Mononuclear cell (primary cell): ENCODE results near the gene NFYB. TPM values are rescaled to one million over a fixed set of nuclear protein-coding genes. Genes with fewer than 3 reads are reported as not detected.
"Not testable (repeated sequence)": the region's sequence is repeated elsewhere in the genome, so short reads cannot be mapped to it uniquely, and the experiment has no call there.

ENCODE experiments used
- H3K27me3 ChIP-seq: 2 replicates; pipeline ENCODE4 v1.6.0; 2011; ENCODE audit warnings: low read length, control low read depth; ENCODE audit not compliant: insufficient read depth
- H3K4me1 ChIP-seq: 2 replicates; pipeline ENCODE4 v1.5.1; 2011; ENCODE audit warnings: mild to moderate bottlenecking, low read length, control low read depth; ENCODE audit not compliant: insufficient read depth
- H3K4me3 ChIP-seq: 2 replicates; pipeline ENCODE4 v1.5.1; 2011; ENCODE audit warnings: mild to moderate bottlenecking, low read length, moderate library complexity
- H3K9me3 ChIP-seq: 2 replicates; pipeline ENCODE4 v1.5.1; 2011; ENCODE audit warnings: low read depth, mild to moderate bottlenecking, control low read depth, low read length
- total RNA-seq: library from RNA; depleted of rRNA; stranded (reverse); fragments of >200 nt; gene quantifications from one replicate; pipeline ENCODE4 v1.2.3, GENCODE V29; 2012

NFYB gene
- total RNA-seq, 1 donor = 14.1 TPM

GRCh38 chr12:104167519-104168458 is 29.8 kb upstream of the NFYB start:
- Histone ChIP-seq H3K9me3 (no peaks in the 10 kb centered on the region), H3K4me3 (no peak overlapping the region), H3K4me1 (no peaks in the 10 kb centered on the region)

DNA sequence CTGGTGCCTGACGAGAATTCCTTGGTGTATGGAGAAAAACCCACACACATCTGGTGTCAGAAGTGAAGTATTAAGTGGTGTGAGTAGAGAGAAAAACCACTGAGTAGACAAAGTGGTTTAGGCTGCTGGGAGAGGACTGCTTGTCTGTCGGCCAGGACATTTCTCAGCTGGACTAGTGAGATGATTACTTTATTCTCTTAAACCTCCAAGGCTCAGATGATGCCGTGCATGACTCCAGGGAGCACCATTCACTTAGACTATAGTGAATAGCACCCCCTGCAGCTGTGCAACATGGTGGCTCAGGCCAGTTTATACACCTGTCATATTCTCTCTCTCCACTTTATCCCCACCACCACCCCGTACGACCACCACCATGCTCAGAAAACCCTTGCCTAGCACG is 28.5 kb upstream of the NFYB start:
- H3K27me3 ChIP-seq = no peaks in the 10 kb centered on the region
- no peak overlapping the region for H3K4me3 ChIP-seq
- H3K9me3 ChIP-seq = no peaks in the 10 kb centered on the region
- no peaks in the 10 kb centered on the region for H3K4me1 ChIP-seq

More at GRCh38 chr12:104167519-104168458, 29.8 kb upstream of the NFYB start:
- H3K27me3 ChIP-seq = no peaks in the 10 kb centered on the region

- Histone ChIP-seq H3K27me3 (no peaks in the 10 kb centered on the region), H3K4me1 (no peaks in the 10 kb centered on the region), H3K4me3 (no peak overlapping the region), H3K9me3 (no peaks in the 10 kb centered on the region)
Measured at GRCh38 chr12:104165801-104166200, 27.8 kb upstream of the NFYB start.

- Histone ChIP-seq H3K27me3 (no peaks in the 10 kb centered on the region), H3K4me1 (no peaks in the 10 kb centered on the region), H3K4me3 (no peak overlapping the region), H3K9me3 (no peaks in the 10 kb centered on the region)
Measured at GRCh38 chr12:104164634-104165033, 26.6 kb upstream of the NFYB start.

DNA sequence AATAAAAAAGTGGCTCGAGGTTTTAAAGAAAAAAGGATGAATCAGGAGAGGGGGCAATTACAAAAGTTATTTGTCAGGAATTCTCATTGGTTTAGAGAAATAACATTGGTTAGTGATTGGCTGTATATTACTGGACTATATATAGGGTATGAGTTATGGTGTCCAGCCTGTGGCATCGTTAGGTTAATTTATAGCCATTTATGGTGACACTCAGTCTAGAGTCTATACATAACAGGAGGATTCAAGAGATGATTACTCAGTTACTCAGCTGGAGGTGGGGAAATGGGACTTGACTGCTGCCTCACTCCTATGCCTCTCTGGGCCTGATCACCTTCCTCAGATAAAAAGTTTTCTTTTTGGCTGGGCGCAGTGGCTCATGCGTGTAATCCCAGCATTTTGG is 25.6 kb upstream of the NFYB start:
- Histone ChIP-seq H3K4me3 (no peak overlapping the region), H3K27me3 (no peaks in the 10 kb centered on the region), H3K9me3 (no peaks in the 10 kb centered on the region), H3K4me1 (no peaks in the 10 kb centered on the region)

- not testable (repeated sequence) for H3K9me3 ChIP-seq, H3K4me1 ChIP-seq, H3K4me3 ChIP-seq, H3K27me3 ChIP-seq
Measured at GRCh38 chr12:104163028-104163427, 25.0 kb upstream of the NFYB start.

DNA sequence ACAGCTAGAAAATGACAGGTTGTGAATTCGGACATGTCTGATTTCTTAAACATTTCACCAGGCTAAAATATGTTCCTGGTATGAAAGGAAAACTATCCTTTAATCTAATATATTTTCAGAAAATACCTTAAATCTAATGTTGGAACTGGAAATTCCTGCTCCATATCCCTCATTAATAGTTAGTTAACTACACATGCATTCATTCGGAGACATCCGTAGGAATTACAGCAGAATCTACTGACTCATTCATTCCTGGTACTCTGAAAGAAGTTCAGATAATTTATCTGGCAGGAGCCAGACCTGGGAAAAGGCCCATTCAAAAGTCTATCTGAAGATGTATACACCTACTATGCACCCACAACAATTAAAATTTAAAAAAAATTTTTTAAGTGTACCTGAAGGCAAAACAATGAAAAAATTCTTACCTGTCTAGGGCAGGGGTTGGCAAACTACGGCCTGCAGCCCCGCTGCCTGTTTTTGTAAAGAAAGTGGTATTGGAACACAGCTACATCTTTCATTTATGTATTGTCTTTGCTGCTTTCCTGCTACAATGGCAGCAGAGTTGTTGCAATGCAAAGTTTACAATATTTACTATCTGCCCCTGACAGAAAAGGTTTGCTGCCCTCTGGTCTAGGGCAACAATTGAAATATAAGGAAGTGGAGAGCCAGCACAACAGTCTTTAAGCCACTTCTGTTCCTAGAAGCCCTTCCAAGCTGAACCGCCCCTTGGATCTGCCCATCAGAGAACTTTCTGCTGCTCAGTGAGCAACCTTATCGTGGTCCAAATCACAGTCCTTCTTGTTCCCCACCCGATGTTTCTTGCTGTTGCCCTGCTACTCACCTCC is 17.9 kb upstream of the NFYB start:
- Histone ChIP-seq H3K4me3 (no peak overlapping the region), H3K27me3 (no peaks in the 10 kb centered on the region)

GRCh38 chr12:104154806-104155205 is 16.8 kb upstream of the NFYB start:
- Histone ChIP-seq H3K4me3 (no peak overlapping the region), H3K27me3 (no peaks in the 10 kb centered on the region), H3K9me3 (no peaks in the 10 kb centered on the region), H3K4me1 (peaks cover 11% of the 10 kb centered on the region)

More for the DNA sequence above, 17.9 kb upstream of the NFYB start:
- H3K4me1 ChIP-seq = peaks cover 11% of the 10 kb centered on the region
- no peaks in the 10 kb centered on the region for H3K9me3 ChIP-seq

- H3K4me1 ChIP-seq = peaks cover 11% of the 10 kb centered on the region
- no peak overlapping the region for H3K4me3 ChIP-seq
- no peaks in the 10 kb centered on the region for H3K27me3 ChIP-seq
- no peaks in the 10 kb centered on the region for H3K9me3 ChIP-seq
Measured at GRCh38 chr12:104154286-104154685, 16.3 kb upstream of the NFYB start.

DNA sequence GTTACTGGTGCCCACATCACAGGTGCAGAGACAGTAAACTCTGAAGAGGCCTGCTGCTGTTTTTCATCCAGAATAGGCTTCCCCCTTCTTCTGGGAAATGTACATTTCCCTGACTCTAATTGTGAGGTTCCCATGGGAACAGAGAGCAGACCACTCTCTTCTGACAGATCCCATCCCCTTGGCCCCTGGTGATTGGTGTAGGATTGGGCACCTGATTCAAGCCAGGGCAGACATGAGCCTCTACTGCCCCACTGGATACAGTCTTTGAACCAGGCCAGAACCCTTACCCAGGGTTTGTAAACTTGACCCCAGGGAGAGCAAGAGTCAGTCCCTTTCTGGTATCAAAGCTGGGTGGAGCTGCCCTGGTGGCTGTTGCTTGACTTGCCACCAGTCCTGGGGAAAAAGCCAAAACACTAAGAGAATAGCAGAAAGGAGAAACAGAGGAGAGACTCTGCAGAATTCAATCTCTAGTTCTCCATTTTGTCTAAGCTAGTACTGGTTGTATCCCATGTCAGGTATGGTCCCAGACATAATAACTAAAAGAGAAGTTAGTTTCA is 14.8 kb upstream of the NFYB start:
- no peaks in the 10 kb centered on the region for H3K9me3 ChIP-seq
- H3K4me3 ChIP-seq = no peak overlapping the region
- H3K27me3 ChIP-seq = no peaks in the 10 kb centered on the region
- H3K4me1 ChIP-seq = peaks cover 11% of the 10 kb centered on the region

- Histone ChIP-seq H3K9me3 (no peaks in the 10 kb centered on the region), H3K27me3 (no peaks in the 10 kb centered on the region), H3K4me1 (peaks cover 11% of the 10 kb centered on the region), H3K4me3 (no peak overlapping the region)
Measured at GRCh38 chr12:104150416-104150815, 12.4 kb upstream of the NFYB start.

- no peaks in the 10 kb centered on the region for H3K9me3 ChIP-seq
- no peaks in the 10 kb centered on the region for H3K4me1 ChIP-seq
- H3K4me3 ChIP-seq = no peak overlapping the region
- peaks cover 2% of the 10 kb centered on the region for H3K27me3 ChIP-seq
Measured at GRCh38 chr12:104147346-104147745, 9.3 kb upstream of the NFYB start.

DNA sequence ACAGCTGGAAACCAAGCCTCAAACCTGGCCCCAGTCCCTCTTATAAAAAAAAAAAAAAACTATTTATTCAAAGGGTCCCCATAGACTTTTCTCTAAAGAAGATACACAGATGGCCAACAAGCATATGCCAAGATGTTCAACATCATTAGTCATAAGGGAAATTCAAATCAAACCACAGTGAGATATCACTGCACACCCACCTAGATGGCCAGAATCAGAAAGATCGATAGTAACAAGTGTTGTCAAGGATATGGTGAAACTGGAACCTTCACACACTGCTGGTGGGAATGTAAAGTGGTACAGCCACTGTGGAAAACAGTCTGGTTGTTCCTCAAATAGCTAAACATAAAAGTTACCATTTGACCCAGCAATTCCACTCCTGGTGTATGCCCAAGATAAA is 5.9 kb upstream of the NFYB start:
- H3K27me3 ChIP-seq = peaks cover 2% of the 10 kb centered on the region
- H3K4me1 ChIP-seq = peaks cover under 1% of the 10 kb centered on the region
- H3K4me3 ChIP-seq = no peak overlapping the region
- no peaks in the 10 kb centered on the region for H3K9me3 ChIP-seq

DNA sequence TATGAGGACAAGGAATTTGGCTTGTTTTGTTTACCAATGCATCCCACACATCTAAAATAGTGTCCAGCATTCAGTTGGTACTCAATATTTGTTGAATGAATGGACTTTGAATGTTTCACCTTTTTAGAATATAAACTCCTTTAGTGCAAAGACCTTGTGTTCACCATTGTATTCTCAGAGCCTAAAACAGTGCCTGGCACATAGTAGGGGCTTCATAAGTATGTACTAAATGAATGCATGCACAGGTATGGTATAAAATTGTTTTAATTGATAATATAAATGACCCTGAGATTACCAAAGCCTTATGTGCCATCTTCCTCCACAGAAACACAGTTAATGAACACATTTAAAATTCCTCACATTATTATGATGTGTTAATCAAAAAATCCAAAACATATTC is 5.0 kb upstream of the NFYB start:
- H3K4me1 ChIP-seq = peaks cover 6% of the 10 kb centered on the region
- no peak overlapping the region for H3K4me3 ChIP-seq
- H3K27me3 ChIP-seq = peaks cover 2% of the 10 kb centered on the region
- H3K9me3 ChIP-seq = no peaks in the 10 kb centered on the region

DNA sequence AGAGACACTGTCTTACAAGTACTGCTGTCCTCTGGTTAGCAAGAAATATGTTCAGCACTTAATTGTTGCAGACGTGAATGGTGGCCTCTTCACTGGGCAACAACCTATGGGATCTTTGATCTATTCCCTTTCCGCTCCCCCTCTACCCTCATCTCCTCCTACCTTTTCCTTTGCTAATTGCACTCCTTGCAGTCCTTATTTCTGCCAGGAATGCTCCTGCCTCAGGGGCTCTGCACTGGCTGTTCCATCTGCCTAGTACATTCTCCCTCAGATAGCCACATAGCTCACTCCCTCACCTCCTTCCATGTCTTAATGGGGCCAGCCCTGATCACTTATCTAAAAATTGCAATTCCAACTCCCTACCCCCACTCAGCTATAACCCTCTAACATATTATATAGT is 4.5 kb upstream of the NFYB start:
- Histone ChIP-seq H3K9me3 (no peaks in the 10 kb centered on the region), H3K27me3 (peaks cover 2% of the 10 kb centered on the region), H3K4me1 (peaks cover 6% of the 10 kb centered on the region), H3K4me3 (no peak overlapping the region)
